CD4-positive, alpha-beta T cell treated with Interleukin-10 for 1 hour (primary cell): ENCODE results near the gene DENND1B.

Source experiments
- DNase-seq: peaks from one replicate; pipeline ENCODE4 v3.0.0-alpha.2; 2020

DENND1B gene

DNA sequence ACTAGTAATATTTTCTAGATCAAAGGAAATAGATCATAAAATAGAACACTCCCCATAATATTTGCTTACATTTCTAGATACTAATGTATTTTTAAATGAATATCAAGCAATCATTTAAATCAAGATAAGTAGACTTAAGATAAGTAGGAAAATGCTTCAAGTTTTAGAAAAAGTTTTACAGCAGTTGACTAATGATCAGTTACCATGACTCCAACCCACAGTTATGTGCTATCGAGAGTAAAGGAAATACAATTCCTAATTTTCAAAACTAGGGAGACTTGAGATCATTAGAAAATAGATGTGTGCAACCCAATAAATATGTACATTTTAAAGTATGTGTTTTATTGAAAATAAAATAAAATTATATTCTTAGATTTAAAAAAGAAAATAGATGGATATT lies 95.0 kb downstream of the DENND1B start:
- no peak for DNase-seq

DNA sequence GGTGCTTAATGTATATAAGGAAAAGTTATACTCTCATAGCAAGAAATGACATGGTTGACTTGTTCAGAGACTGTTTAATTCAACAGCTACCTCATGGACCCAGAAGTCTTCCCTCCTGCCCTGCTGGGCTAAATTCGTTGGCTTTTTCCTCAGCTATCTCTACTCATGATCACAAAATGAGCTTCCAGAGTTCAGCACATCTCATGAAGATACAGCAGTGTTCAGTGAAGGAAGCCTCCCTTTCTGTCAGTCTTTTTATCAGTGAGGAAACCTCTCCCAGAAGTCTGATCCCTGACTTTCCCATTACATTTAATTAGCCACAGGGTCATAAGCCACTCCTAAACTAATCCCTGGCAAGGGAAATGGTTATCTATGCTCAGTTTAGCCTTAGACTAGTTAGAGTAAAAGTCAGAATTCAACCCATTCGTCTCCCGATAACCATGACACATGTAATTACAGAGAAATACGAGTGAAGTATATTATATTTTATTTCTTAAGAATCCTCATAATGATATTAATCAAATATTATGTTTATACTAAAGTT lies 97.5 kb downstream of the DENND1B start:
- no peak for DNase-seq

DNA sequence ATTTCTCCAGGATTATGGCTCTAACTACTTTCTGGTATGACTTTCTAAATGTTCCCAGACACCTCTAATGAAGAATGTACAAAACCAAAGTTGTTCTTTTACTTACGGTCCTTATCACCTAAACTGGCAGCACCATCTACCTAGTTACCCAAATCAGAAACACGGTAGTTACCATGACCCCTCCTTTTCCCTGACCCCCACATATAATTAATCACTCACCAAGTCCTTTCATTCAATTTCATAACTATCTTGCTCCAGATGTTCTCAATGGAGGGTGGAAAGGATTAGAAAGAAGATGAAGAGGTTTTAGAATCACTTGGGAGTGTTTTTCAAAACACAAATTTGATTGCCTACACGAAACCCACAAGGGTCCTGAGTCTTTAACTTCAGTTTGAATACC lies 98.0 kb downstream of the DENND1B start:
- DNase-seq = no peak

DNA sequence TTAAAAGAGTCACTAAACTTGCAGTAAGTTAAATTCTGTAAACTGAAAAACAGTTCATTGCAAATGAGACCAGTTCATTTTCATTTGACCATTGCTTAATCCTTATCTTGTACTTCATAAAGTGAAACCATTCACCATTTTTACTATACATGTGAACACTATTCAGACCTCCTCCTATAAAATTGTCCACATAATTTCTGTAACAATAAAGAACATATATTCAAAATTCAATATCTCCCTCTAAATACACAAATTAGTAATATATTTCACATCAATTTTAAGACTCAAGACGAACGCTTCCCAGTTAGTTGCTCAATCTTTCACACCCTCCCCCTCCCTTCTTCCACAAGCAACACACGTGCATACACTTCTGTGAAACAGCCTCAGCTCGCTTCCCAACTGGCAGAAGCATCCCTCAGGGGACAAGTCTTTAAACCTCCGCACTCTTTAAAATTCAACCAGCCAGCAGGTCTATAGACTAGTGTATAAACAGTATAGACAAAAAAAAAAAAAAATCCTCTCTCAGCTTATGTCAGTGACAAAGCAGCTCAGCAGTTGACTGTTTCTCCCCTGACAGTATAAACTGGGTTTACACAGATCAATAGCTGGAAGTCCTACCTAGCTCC lies 99.6 kb downstream of the DENND1B start:
- DNase-seq = no peak

DNA sequence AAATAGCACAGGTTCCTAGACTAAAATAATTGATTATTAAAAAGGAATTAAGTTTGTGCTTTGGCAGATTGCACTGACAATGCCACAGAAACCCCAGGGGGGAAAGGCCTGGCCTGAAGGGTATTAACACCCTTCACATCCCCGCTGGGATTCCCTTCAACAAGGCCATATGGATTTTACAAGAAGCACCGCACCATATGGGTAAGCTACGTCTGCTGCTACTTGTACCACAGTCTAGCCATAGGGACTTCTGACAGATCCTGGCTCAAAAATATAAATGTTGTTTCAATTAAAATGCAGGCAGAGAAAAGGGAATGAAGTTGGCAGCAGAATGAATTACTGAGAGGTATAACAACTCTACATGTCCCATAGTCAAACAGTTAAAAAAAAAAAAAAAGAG lies 101.0 kb downstream of the DENND1B start:
- no peak for DNase-seq

DNA sequence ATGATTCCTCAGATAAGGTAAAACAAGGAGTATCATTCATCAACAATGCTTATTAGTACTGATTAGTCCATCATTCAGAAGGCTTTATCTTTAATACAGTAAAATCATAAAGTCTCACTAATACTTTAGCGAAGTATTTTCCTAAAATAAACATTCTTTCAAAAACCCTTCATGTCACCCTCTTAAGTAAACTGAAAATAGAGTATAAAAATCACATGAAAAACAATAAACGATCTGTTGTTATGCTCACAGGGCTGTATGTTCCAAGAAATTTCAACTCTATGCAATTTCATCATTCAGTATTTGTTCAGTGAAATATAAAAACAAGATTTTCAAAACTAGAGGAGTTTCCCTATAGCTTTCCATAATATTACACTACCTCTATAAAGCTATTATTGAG lies 102.0 kb downstream of the DENND1B start:
- DNase-seq = no peak

DNA sequence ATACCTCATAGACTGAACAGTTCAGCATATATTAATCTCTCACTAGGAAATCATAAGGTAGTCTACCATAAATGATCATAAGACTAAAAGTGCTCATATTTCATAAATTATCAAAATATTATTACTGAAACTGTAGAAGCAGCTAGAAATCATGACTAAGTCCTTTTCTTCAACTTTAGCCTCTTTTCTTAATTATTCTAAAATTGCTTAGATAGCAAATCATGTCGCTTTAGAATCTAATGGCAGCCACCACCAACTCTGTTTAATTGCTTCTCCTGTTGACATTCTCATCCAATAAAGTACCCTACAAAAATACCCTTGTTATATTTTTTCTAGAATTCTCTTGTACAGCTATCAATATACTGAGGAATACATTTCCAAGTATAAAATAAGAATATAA lies 102.9 kb downstream of the DENND1B start:
- no peak for DNase-seq

DNA sequence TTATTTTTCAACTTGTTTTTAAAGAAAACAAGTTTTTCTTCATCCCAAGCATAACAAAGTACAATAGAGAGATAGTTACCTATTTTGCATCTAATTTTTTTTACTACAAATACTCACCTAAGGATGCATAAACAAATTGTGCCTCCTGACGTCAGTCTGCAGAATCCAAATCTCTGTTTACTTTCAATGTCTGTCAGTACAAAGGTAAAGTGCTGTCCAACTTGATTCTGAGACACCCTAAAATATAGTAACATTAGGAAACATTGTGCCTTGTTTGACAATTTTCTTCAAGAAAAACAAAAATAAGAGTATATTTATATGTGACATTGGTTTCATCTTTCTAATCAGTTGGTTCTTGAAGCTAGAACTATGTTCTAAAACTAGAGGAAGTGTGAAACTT lies 103.4 kb downstream of the DENND1B start:
- no peak for DNase-seq

DNA sequence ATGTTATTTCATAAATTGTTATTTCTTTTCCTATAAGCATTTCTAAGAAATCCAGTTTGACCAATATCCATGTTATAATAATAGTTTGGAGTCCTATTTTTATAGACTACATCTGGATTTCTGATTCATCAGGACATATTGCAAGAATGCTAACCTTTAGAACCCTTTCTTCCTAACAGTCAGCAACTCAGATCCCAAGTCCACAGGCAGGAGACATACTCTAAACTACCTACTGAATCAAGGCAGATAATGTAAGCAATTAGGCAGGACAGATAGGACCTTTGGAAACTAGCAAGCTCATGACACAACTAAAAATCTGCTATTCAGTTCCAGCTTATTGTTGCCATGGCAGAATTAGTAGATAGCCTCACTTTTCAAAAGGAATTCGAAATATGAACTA lies 104.1 kb downstream of the DENND1B start:
- DNase-seq = no peak

DNA sequence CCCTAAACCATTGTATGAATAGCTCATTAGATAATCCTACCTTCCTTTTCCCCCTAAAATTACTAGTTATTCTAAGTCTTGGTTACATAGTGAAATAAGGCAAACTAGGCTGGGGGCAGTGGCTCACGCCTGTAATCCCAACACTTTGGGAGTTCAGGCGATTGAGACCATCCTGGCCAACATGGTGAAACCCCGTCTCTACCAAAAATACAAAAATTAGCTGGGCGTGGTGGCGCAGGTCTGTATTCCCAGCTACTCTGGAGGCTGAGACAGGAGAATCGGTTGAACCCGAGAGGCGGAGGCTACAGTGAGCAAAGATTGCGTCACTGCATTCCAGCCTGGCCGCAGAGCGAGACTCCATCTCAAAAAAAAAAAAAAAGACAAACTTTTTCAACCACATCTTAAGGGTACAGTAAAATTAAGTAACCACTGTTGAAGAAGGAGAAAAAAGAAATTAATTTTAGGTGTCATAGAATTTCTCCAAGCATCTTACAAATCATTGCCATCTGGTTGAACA lies 108.5 kb downstream of the DENND1B start:
- no peak for DNase-seq

DNA sequence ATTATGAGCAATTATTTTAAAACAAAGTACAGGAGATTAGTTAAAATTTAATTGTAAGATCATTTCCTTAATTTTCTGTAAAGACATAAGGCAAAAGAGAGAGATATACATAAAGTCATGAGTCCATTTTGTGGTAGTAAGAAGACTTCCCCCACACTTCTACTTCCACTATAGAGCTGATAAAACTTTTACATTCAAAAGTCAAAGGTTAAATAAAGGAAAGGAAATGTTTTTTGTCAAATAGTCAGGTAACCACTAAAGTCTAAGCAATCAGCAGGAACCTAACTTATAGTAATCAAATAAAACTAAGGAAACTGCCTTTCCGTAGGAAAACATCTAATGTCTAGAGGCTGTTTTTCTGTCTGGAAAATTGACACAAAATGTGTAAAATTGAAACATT lies 110.9 kb downstream of the DENND1B start:
- no peak for DNase-seq

DNA sequence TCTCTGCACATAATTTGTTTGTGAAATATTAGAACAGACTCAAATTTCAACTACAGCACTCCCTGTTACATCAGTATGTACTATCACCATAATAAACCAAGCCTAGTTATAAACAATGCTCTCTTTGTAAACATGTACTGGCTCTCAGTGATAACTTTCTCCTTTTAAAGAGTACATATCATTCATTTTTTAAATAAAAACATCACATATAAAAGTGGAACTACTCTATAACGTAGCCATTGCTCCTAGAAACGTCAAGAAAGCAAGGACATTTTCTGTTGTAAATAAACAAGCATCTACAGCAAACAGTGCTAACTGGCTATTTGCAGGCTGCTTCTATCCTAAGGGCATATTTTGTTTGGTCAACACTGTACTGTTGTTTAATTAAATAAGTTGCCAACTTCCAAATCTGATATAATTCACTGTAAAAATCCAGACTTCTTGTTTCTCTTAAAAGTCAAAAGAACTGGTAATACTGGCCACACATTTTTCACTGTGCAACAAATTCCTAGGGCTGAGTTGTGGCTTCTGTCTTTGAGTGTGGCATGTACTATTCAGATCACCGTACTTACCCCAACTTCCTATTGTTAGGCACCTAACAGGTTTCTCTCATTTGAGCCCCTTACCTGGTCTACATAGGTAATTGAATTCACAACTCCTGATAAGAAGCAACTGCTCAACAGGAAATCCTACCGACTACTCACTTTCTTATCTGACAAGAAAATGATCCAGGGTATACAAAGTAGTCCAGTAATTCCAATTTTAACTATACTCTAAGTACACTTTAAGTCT lies 111.9 kb downstream of the DENND1B start:
- DNase-seq = no peak

DNA sequence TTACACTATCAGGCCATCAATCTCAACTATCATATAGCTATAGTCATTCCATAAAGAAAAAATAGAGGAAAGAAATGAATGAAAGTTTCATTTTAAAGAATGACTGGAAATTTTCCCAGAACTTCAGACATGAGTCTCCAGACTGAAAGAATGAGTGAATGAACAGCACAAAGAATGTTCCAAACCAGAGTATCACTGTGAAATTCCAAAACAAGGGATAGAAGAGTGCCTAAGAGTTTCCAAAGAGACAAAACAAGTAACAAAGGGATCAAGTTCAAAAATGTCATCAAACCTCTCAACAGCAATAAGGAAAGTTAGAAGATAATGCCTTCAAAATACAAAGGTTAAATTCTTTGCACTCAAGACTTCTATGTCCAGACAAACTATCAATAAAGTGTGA lies 114.9 kb downstream of the DENND1B start:
- no peak for DNase-seq

DNA sequence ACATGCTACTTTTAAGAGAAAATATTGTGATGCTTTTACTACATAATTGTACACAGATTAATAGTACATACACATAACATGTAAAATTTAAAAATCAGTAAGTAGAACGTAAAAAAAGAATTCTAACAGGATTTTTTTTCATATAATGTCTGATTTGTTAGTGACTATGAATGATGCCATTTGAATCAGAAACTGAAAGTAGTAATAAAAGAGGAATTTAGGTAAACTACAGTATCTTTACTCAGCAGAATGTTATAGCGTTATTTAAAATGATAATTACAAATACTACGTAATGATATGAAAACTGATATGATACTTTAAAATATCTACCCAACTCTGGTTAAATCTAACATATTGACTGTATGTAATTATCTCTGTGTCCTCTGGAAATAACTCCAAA lies 116.1 kb downstream of the DENND1B start:
- no peak for DNase-seq

DNA sequence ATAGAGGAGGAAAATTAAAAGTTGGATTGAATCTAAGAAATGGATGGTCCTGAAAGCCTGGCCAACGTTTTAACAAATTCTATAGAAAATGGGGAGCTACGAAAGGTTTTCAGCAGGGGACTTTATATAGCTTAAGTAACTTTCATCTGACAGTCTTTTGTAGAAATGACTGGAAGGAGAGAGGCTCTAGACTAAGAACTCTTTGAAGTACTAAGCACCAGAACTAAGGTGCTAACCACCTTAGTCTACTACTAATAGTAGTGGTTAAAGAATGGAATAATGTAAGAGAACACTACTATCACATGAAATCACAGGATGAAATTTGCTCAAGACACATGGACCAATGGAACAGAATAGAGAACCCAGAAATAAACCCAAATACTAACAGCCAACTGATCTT lies 126.1 kb downstream of the DENND1B start:
- DNase-seq = no peak

DNA sequence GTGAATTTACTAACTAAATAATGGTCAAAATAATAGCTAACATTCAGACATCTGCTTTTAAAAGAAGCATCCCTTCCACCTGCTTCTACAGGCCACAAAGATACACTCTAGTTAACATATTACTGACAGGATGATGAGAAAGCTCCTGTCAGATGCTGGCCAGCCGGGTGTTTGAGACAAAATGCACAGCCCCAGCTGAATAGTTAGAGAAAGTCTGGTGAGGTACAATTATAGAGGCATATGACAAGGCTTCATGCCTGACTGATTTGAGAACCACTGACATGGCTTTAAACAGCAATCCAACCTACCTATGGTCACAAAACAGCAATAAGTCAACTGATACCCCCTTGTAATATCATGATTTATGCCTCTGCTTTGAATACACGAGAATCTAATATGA lies 137.0 kb downstream of the DENND1B start:
- DNase-seq = no peak

DNA sequence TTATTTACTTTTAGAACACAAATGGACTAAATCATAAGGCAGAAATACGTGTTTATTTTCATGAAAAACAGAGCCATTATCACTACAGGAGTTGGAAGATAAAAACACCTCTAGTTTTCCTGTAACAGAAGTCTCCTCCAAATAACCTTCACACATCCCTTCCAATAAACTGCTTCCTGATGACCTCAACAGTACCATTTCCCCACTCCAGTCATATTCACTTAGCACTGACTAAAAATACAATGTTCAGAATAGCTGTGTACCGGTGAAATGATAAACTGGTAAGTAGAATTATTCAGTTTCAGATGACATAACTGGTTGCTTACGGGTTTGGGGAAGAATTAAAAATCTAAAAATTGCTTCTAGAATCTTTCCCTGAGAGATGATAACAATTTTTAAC lies 137.9 kb downstream of the DENND1B start:
- DNase-seq = no peak

DNA sequence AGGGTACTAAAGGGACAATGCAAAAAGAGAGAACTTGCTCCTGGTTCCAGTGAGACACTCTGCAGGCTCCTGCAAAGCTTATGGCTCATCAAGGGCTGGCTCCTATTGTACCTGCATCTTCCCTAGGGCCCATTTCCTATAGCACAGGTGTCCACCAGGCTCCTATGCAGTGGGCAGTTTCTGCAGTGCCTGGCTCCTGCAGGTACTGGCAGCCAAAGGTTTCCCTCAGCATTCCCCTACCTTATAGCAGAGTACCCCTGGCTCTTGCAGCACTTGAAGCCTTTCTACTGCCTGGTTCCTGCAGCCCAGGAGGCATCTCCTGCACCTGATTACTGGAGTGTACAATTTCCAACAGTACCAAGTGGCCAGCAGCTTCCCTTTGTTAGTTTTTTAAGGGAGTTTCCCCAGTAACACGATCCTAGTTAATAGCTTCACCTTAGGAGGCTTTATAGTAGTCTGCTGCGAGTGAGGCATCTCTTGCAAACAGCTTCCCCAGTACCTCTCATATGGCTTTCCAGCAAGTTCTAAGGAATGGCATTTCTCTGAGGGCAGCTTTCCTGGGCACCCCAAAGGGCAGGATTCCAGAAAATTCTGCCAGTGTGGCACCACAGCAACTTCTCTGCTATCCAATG lies 141.7 kb downstream of the DENND1B start:
- DNase-seq = no peak

DNA sequence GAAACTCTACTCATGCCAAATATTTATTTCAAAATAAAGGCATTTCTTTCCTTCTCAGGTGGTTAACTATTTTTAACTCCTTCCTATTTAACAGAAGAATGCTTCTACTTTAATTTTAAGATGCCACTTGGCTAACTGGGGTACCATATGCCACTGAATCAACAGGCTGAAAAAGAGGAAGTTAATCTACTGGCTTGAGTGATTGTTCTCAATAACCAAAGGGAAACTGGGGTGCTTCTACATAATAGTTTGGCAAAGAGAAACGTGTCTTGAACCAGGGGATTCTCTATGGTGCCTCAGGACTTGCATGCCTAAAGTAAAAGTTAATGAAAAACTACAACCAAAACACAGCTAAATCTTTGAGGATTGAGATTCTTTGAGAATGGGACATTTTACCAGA lies 142.6 kb downstream of the DENND1B start:
- no peak for DNase-seq

DNA sequence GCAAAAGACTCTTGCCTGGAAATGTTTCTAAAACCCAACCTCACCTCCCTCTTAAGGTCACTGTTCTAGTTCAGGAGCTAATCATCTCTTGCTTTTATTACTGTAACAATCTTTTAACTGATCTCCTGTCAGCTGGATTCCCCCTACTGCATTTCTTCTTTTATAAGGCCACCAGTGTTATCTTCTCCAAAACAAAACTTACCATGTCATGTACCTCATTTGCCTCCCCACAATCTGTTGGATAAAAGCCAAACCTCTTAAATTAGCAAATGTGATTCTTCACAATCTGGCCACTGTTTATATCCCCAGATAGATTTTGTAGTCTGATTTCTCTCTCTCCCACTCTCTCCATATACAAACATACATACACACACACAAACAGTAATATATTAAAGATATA lies 143.3 kb downstream of the DENND1B start:
- no peak for DNase-seq

DNA sequence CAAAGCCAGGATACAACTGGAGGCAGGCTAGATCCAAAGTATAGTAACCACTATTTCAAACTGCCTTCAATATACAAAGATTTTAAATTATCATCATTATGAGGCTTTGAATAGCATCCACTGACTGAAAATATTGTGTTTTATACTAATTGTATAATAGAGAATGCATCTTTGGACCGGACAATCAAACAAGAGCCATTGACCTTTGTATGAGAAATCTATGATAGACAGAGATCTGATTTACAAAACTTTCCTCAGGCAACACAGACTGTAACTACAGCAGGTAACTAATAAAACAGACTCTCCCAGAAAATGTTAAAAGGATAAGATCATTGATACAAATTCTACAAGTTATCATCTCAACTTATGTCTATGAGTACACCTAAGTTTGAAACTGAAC lies 152.9 kb downstream of the DENND1B start:
- no peak for DNase-seq

DNA sequence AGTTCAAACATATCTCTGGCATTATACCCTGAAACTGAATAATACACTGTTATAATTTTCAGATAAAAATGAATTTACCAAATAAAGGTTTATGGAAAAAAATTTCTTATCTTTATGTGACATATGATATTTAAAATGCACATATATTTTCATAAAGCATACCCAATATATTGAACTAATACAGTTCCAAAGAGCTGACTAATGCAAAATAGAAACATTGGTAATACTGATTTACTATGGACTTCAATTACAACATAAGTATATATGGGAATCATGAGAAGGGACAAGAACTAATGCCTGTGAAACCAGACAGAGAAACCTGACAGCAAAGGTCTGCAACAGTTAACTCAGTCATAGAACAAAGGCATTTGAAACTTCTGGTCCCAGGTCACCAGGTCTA lies 153.5 kb downstream of the DENND1B start:
- no peak for DNase-seq

DNA sequence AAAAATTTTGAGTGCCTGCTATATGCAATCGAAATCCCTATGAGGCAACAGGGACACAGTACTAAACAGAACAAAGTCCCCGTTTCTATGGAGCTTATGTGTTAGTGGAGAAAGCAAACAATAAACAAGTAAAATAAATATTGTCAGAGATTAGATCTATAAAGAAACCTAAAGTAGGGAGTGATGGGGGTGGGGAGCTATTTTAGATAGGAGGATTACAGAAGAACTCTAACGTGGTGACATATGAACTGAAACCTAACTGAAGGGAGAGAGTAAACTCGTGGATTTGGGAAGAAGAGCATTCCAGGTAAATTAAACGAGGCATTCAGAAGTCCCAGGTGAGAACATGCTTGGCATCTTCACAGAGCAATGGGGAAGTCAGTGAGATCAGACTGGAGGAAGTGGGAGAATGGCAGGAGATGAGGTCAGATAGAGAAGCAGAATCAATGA lies 154.5 kb downstream of the DENND1B start:
- no peak for DNase-seq
